HCT116 (cell line): ENCODE measurements around the gene CPT1A. TPM values are rescaled to one million over a fixed set of nuclear protein-coding genes. Genes with fewer than 3 reads are reported as not detected.

ENCODE experiments used
- ATAC-seq: fragments of 200-7000 bp; cut with Tn5 transposase; 2 replicates; pipeline ENCODE4 v1.9.1; 2020; ENCODE audit warnings: mild to moderate bottlenecking, moderate library complexity
- BruUV-seq: library from RNA; stranded (reverse); fragments of 400-500 nt; replicated peaks from 2 replicates; lab custom pipeline; 2021; lab: Mats Ljungman, UMichigan
- CTCF ChIA-PET: fragments of 300-600 bp; sonication (Branson Sonifier 250); formaldehyde crosslinking; loops from one replicate; lab custom pipeline; 2021; ENCODE audit warnings: antibody characterized with exemption; lab: Charles Lee
- POLR2A ChIA-PET: fragments of 300-600, 350-600 bp; sonication (Branson Sonifier 250); formaldehyde crosslinking; loops from one replicate; lab custom pipeline; 2021; ENCODE audit warnings: antibody characterized with exemption; lab: Charles Lee
- RAD21 ChIA-PET, 2 experiments: fragments of 300-600 bp; sonication (Branson Sonifier 250); formaldehyde crosslinking; loops; one replicate each; lab custom pipeline; 2023; ENCODE audit warnings: low total read pairs in 2 of 2; ENCODE audit not compliant: uncharacterized antibody in 2 of 2, unreplicated experiment in 2 of 2, low non-redundant PET in 1 of 2; lab: Charles Lee
- DNase-seq: peaks from one replicate; pipeline ENCODE4 v3.0.0-alpha.2; 2010; ENCODE audit warnings: low read depth, low spot score
- H2AFZ ChIP-seq: fragments of 200-600 bp; shearing (Covaris generic), sonication (generic); 2 replicates; pipeline ENCODE4 v1.6.1; 2017; ENCODE audit warnings: low read depth, mixed run types, mixed read lengths, antibody characterized with exemption, low read length; ENCODE audit not compliant: poor library complexity, severe bottlenecking
- H3K27ac ChIP-seq: 2 replicates; pipeline ENCODE4 v1.5.1; 2012; ENCODE audit warnings: low read depth, low read length
- H3K27me3 ChIP-seq: fragments of 200-600 bp; sonication (generic); 2 replicates; pipeline ENCODE4 v1.6.1; 2016; ENCODE audit warnings: mixed run types, low read length, mixed read lengths; ENCODE audit not compliant: insufficient read depth
- H3K36me3 ChIP-seq, 2 experiments: fragments of 200-500 bp in 1 of 2; fragments of 200-600 bp in 1 of 2; sonication (Bioruptor generic) in 1 of 2; sonication (generic) in 1 of 2; 2 replicates each; pipeline versions ENCODE4 v1.5.1 to v1.6.1; 2014 to 2016; ENCODE audit warnings: low read length in 2 of 2, inconsistent platforms in 1 of 2, mixed read lengths in 1 of 2, mixed run types in 1 of 2; ENCODE audit not compliant: insufficient read depth in 2 of 2, control insufficient read depth in 1 of 2
- H3K4me1 ChIP-seq, 2 experiments: fragments of 200-600 bp in 1 of 2; sonication (generic) in 1 of 2; 2 replicates each; pipeline versions ENCODE4 v1.5.1 to v1.6.1; 2012 to 2017; ENCODE audit warnings: low read length in 2 of 2, inconsistent platforms in 1 of 2, mild to moderate bottlenecking in 1 of 2, mixed read lengths in 1 of 2, mixed run types in 1 of 2, moderate library complexity in 1 of 2; ENCODE audit not compliant: insufficient read depth in 2 of 2, control insufficient read depth in 1 of 2
- H3K4me2 ChIP-seq: fragments of 200-600 bp; sonication (generic); 2 replicates; pipeline ENCODE4 v1.6.1; 2017; ENCODE audit warnings: mixed run types, low read length, mixed read lengths
- H3K4me3 ChIP-seq, 2 experiments: fragments of 200-600 bp in 1 of 2; sonication (generic) in 1 of 2; replicated peaks in 1 of 2; 2 replicates each; pipeline ENCODE4 v1.5.1; 2011 to 2016; ENCODE audit warnings: low read length in 2 of 2, control low read depth in 1 of 2, low read depth in 1 of 2, mild to moderate bottlenecking in 1 of 2, mixed read lengths in 1 of 2, mixed run types in 1 of 2
- H3K79me2 ChIP-seq: fragments of 200-600 bp; sonication (generic); 2 replicates; pipeline ENCODE4 v1.6.1; 2017; ENCODE audit warnings: mild to moderate bottlenecking, mixed run types, low read length, moderate library complexity, mixed read lengths; ENCODE audit not compliant: insufficient read depth
- H3K9ac ChIP-seq: fragments of 200-600 bp; sonication (generic); 2 replicates; pipeline ENCODE4 v1.6.1; 2016; ENCODE audit warnings: low read length, mixed read lengths
- H3K9me2 ChIP-seq: fragments of 200-600 bp; sonication (generic), shearing (Covaris generic); 2 replicates; pipeline ENCODE4 v1.6.1; 2017; ENCODE audit warnings: mixed run types, mild to moderate bottlenecking, moderate library complexity; ENCODE audit not compliant: insufficient read depth
- H3K9me3 ChIP-seq, 2 experiments: fragments of 200-500 bp in 1 of 2; fragments of 200-600 bp in 1 of 2; sonication (Bioruptor generic) in 1 of 2; sonication (generic) in 1 of 2; 2 replicates each; pipeline ENCODE4 v1.6.1; 2014 to 2017; ENCODE audit warnings: low read length in 2 of 2, mixed read lengths in 2 of 2, inconsistent platforms in 1 of 2, low read depth in 1 of 2, mild to moderate bottlenecking in 1 of 2, mixed run types in 1 of 2, moderate library complexity in 1 of 2; ENCODE audit not compliant: control insufficient read depth in 1 of 2, insufficient read depth in 1 of 2
- H4K20me1 ChIP-seq: fragments of 200-600 bp; sonication (generic), shearing (Covaris generic); 2 replicates; pipeline ENCODE4 v1.6.1; 2017; ENCODE audit warnings: mixed run types, mild to moderate bottlenecking, moderate library complexity; ENCODE audit not compliant: insufficient read depth
- CBX3 ChIP-seq: IDR thresholded peaks from 2 replicates; pipeline ENCODE4 v1.6.1; 2012; ENCODE audit warnings: low read depth
- CTCF ChIP-seq, 3 experiments: fragments of 200-600 bp in 1 of 3; sonication (generic) in 1 of 3; IDR thresholded peaks in 2 of 3; conservative IDR thresholded peaks in 1 of 3; 2 replicates each; pipeline ENCODE4 v1.5.1; 2012 to 2017; ENCODE audit warnings: low read depth in 2 of 3, low read length in 2 of 3, antibody characterized with exemption in 1 of 3, borderline replicate concordance in 1 of 3, control low read depth in 1 of 3, mild to moderate bottlenecking in 1 of 3, mixed read lengths in 1 of 3, mixed run types in 1 of 3, moderate library complexity in 1 of 3; ENCODE audit not compliant: insufficient read depth in 1 of 3
- EGR1 ChIP-seq: IDR thresholded peaks from 2 replicates; pipeline ENCODE4 v1.6.1; 2012; ENCODE audit warnings: low read depth
- FOSL1 ChIP-seq: IDR thresholded peaks from 2 replicates; pipeline ENCODE4 v1.6.1; 2012; ENCODE audit warnings: low read depth
- JUND ChIP-seq: IDR thresholded peaks from 2 replicates; pipeline ENCODE4 v1.6.1; 2012
- MAX ChIP-seq: IDR thresholded peaks from 2 replicates; pipeline ENCODE4 v1.6.1; 2012
- POLR2A ChIP-seq: IDR thresholded peaks from 2 replicates; pipeline ENCODE4 v1.7.0; 2011; ENCODE audit warnings: borderline replicate concordance; ENCODE audit not compliant: insufficient read depth, insufficient read length; ENCODE audit errors: extremely low read depth
- SIN3A ChIP-seq: IDR thresholded peaks from 2 replicates; pipeline ENCODE4 v1.6.1; 2012; ENCODE audit warnings: low read depth
- SP1 ChIP-seq: IDR thresholded peaks from 2 replicates; pipeline ENCODE4 v1.6.1; 2012; ENCODE audit warnings: low read depth
- SRF ChIP-seq: IDR thresholded peaks from 2 replicates; pipeline ENCODE4 v1.6.1; 2012; ENCODE audit warnings: low read depth
- TCF7L2 ChIP-seq: IDR thresholded peaks from 2 replicates; pipeline ENCODE4 v1.7.0; 2011; ENCODE audit warnings: borderline replicate concordance, inconsistent platforms; ENCODE audit not compliant: insufficient read depth, insufficient read length; ENCODE audit errors: extremely low read depth
- YY1 ChIP-seq: IDR thresholded peaks from 2 replicates; pipeline ENCODE4 v1.6.1; 2011; ENCODE audit warnings: low read length, low read depth, moderate library complexity, mild to moderate bottlenecking; ENCODE audit not compliant: insufficient replicate concordance; ENCODE audit errors: extremely low read depth
- ZFX ChIP-seq: fragments of 450-650 bp; IDR thresholded peaks from 2 replicates; pipeline ENCODE4 v1.6.1; 2017
- intact Hi-C: fragments of 100-400 bp; cut with micrococcal nuclease; formaldehyde crosslinking; loops from 2 replicates; pipeline ENCODE4 v1.10.0; 2022
- total RNA-seq: library from RNA; stranded (reverse); gene quantifications from one replicate; pipeline ENCODE4 v1.2.1, GENCODE V29; 2021; ENCODE audit not compliant: unreplicated experiment
- TF ChIP-seq, protein P1 (sequence below): IDR thresholded peaks from 2 replicates; pipeline ENCODE4 v1.6.1; 2012
- TF ChIP-seq, protein P2 (sequence below): IDR thresholded peaks from 2 replicates; pipeline ENCODE4 v1.6.1; 2012; ENCODE audit warnings: low read depth

CPT1A gene
- total RNA-seq, 1 experiment from 2014 or later: 54.4 TPM

- Histone ChIP-seq H3K36me3 (no peaks in the 10 kb centered on the region), H3K4me1 (peaks cover 32 to 50% of the 10 kb centered on the region in 2 experiments), H2AFZ (no peak overlapping the region), H3K9ac (no peak overlapping the region), H3K27me3 (no peaks in the 10 kb centered on the region), H3K4me2 (peak overlapping the region; percentile 88), H3K4me3 (peak overlapping the region in 1 of 2 experiments; percentile 84; a peak in 1 of 4 replicates), H3K27ac (peak overlapping the region; percentile 1; the same call in 1 of the 2 replicates), H3K9me3 (no peaks in the 10 kb centered on the region), H3K9me2 (no peaks in the 10 kb centered on the region)
- intact Hi-C loops: no loop called here
- ATAC-seq: no peak
- POLR2A ChIA-PET: no interaction called here
- DNase-seq: no peak
- no TSS peak for BruUV-seq
- CTCF ChIA-PET: interaction anchor here (1.8 to 2.3 kb wide), 2 partner anchors 17 to 210 kb away, joined by 7 to 13 read pairs; no protein-coding TSS in a partner anchor
- TF ChIP-seq CBX3: no peak
- no peak for TF ChIP-seq SRF
- TF ChIP-seq, protein P1, sequence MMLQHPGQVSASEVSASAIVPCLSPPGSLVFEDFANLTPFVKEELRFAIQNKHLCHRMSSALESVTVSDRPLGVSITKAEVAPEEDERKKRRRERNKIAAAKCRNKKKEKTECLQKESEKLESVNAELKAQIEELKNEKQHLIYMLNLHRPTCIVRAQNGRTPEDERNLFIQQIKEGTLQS: no peak
- no peak for TF ChIP-seq EGR1
- TF ChIP-seq, protein P2, sequence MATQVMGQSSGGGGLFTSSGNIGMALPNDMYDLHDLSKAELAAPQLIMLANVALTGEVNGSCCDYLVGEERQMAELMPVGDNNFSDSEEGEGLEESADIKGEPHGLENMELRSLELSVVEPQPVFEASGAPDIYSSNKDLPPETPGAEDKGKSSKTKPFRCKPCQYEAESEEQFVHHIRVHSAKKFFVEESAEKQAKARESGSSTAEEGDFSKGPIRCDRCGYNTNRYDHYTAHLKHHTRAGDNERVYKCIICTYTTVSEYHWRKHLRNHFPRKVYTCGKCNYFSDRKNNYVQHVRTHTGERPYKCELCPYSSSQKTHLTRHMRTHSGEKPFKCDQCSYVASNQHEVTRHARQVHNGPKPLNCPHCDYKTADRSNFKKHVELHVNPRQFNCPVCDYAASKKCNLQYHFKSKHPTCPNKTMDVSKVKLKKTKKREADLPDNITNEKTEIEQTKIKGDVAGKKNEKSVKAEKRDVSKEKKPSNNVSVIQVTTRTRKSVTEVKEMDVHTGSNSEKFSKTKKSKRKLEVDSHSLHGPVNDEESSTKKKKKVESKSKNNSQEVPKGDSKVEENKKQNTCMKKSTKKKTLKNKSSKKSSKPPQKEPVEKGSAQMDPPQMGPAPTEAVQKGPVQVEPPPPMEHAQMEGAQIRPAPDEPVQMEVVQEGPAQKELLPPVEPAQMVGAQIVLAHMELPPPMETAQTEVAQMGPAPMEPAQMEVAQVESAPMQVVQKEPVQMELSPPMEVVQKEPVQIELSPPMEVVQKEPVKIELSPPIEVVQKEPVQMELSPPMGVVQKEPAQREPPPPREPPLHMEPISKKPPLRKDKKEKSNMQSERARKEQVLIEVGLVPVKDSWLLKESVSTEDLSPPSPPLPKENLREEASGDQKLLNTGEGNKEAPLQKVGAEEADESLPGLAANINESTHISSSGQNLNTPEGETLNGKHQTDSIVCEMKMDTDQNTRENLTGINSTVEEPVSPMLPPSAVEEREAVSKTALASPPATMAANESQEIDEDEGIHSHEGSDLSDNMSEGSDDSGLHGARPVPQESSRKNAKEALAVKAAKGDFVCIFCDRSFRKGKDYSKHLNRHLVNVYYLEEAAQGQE: no peak
- no peak for TF ChIP-seq YY1
- TF ChIP-seq FOSL1: no peak
- TF ChIP-seq SP1: no peak
- TF ChIP-seq TCF7L2: no peak
- TF ChIP-seq MAX: no peak
- TF ChIP-seq POLR2A: no peak
- TF ChIP-seq ZFX: no peak
- no peak for TF ChIP-seq JUND
- no peak for TF ChIP-seq SIN3A
- TF ChIP-seq CTCF (IDR thresholded peaks at IDR 0.05 in 2 of 3, conservative IDR thresholded peaks at IDR 0.05 in 1 of 3; ENCODE audit: borderline replicate concordance in 1 of 3, insufficient read depth in 1 of 3, low read depth in 2 of 3, low read length in 2 of 3): no peak
- TF ChIP-seq, all 23 proteins: peak for 0
- RAD21 ChIA-PET: no interaction called here
- Histone ChIP-seq H4K20me1 (no peaks in the 10 kb centered on the region), H3K79me2 (peaks cover 27% of the 10 kb centered on the region)
Observed at GRCh38 chr11:68842427-68843051, 823 bp upstream of the CPT1A start.
